GM19372 (cell line): Measurements from ENCODE around the gene EEF1E1.
"Not testable (repeated sequence)": the region's sequence is repeated elsewhere in the genome, so short reads cannot be mapped to it uniquely, and the experiment has no call there.

Experiments
- ATAC-seq: cut with Tn5 transposase; IDR thresholded peaks from one replicate; pipeline ENCODE4 v1.9.1; 2021; ENCODE audit warnings: mild to moderate bottlenecking, low read depth, moderate library complexity; ENCODE audit not compliant: unreplicated experiment

EEF1E1 gene

DNA sequence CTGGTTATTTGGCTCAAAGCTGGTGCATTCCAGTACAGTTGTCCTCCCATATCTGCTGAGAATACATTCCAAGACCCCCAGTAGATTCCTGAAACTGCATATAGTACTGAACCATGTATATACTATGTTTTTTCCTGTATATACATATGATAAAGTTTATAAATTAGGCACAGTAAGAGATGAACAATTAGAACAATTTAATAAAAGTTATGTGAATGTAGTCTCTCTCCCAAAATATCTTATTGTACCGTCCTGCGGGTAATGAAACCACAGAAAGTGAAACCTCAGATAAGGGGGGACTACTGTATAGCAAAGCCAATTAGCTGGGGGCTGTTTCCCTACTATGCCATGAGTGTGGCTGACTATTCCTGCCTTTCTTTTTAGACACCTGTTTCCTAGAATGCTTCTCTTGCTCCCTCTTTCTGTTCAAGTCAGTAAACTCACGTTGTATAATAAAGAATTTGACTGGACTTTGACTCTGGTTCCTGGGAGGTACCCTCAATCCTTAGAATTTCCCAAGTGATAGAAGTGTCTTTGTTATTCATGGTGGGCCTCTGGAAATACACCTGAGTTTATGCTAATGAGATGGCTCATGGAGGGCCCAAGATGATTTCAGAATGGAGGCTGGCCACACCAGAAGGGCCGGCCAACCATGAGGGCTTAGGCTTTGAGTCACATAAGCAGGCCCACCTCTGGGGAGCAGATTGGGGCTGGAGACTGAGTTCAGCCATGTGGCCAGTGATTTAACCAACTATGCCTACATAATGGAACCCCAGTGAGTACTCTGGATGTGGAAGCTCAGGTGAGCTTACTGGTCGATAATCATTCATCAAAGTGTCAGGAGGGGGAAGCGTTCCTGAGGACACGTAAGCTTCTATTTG is 37.5 kb downstream of the EEF1E1 start:
- ATAC-seq = no peak

DNA sequence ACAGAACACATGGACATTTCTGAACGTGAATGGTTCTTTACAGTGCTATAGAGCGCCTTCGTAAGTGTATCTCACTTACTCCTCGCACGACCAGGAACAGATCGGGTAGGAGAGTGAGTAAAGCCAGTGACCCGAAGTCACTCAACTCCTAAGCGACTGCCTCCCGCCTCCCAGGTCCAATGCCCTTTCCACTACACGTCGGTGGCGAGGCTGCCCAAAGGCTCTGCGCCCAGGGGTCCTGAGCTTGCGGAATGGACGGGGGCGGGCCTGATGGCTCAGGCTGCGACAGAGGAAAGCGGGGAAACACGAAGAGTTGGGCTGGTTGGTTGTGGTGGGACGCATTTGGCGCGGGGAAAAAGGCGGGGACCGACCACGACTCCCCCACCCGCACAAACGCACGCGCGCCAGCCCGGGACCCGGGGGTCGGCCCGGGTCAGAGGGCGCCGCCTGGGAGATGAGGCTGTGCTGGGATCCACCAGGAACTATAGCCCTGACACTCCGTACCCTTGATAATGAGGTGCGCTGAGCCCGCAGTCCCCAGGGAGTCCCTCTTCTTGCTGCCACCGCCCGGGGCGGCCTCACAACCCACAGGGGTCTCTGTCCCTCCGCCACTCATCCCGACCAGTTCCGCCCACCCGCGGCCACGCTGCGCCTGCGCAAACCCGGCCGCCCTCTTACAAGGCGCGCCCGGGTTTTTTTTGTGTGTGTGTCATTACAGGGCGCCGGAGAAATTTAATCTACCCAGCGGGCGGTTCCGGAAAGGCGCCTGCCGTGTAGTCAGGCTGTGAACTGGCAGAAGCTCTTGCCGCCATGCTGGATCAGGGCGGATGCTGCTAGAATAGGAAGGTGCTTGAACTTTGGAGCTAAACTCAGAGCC is 38.3 kb downstream of the EEF1E1 start, which contains the start of gene BLOC1S5:
Gene BLOC1S5 (minus strand): TSS at position 629 of the 877 bp plus-strand sequence. CDS start 13 bp downstream, at position 616.
- peak; percentile 80 for ATAC-seq

DNA sequence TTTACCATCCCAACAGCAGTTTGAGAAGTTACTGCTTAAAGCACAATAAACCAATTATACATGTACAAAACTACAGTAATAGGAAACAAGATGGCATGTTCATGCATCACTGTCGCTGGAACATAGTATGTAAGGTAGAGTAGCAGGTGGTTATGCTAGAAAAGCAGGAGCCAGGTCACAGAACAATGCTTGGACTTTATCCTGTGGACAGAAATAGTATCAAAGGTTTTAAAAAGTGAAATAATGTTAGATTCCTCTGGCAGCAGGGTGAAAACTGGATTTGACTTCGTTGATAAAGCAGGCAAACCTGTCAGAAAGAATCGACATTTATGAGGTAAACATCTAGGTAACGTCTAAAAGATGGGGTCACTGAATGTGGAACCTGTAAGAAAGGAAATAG is 40.6 kb downstream of the EEF1E1 start:
- no peak for ATAC-seq

DNA sequence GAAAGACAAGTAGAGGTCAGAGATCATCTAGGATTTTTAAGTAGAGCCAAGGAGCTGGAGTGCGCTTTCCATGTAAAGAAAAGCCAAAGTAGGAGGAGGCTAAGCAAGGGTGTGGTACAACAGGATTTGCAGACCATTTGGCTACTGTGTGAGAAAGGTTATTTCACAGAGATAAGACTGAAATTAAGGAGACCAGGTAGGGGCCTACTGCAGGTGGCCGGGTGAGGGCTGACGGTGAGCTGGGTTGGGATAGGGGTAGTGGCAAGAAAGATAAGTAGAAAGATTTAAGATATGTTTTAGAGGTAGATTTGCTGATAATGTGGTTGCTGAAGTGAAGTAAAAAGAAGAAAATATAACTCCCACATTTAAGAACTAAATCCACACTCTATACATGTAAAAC is 42.0 kb downstream of the EEF1E1 start:
- ATAC-seq = no peak

DNA sequence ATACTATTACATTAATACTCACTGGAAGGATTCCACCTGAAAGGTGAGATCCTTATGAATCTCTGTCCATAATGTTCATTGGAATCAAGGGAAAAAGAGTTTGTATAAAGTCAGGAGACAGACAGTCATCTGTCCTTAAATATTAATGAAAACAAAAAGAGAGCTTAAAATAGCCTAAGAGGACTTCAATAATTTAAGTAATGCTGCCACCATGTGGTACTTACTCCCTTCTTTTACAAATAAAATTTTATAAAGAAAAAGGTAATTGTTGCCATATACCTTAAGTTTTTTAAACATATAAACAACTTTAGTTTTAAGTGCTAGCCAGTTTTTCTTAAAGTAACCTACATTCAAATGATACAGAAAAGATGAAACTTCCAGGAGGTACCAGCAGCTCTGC is 43.2 kb downstream of the EEF1E1 start:
- no peak for ATAC-seq

DNA sequence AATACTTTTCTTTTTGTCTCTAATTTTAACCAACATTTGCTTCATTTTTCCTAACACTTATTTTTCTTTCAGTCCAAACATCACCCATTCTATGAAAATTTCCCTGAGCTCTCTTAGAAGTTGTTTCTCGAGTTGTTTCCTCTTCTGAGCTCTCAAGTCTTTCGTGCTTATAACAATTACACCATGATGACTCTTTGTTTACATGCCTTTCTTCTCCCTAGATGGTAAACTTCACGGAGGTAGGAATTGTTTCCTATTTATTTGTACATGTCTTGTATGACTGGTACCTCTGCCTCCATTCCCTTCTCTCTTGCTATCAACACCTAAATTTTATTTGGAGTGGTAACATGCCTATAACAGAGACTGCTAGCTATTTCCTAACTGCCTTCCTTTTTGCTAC is 44.6 kb downstream of the EEF1E1 start:
- ATAC-seq = no peak

DNA sequence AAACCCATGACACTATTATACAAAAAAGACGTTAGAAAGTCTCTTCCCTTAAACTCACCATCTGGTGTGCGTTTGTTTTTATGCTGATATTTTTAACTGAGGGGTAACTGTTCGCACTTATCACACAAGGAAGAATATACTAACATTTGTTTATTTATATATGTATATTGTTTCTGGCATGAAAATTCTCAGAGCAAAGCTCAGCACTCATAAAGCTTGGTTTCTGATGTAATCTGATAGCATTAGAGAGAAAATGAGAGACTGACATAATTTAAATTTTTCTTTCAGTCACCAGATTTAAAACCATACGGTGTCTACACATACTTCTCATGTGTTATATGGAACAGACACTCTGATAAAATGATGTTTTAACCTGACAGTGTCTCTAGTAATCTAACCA is 45.1 kb downstream of the EEF1E1 start:
- no peak for ATAC-seq

DNA sequence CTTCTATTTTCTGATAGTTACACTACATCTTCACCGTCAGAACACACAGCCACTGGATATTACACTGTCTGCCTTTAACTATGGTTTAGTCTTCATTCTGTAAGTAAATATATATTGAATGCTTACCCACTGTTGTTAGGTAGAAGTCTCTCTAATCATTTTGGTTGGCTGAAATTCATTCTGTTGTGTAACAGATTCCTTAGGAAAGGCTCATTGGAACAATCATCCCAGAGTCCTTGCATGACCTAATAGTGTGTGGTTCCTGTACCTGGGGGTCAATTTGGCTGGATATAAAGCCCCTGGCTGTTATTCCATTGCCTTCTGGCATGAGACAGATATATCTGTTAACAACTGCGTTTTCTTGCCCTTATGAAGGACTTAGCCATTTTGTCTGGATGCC is 48.1 kb downstream of the EEF1E1 start:
- no peak for ATAC-seq

DNA sequence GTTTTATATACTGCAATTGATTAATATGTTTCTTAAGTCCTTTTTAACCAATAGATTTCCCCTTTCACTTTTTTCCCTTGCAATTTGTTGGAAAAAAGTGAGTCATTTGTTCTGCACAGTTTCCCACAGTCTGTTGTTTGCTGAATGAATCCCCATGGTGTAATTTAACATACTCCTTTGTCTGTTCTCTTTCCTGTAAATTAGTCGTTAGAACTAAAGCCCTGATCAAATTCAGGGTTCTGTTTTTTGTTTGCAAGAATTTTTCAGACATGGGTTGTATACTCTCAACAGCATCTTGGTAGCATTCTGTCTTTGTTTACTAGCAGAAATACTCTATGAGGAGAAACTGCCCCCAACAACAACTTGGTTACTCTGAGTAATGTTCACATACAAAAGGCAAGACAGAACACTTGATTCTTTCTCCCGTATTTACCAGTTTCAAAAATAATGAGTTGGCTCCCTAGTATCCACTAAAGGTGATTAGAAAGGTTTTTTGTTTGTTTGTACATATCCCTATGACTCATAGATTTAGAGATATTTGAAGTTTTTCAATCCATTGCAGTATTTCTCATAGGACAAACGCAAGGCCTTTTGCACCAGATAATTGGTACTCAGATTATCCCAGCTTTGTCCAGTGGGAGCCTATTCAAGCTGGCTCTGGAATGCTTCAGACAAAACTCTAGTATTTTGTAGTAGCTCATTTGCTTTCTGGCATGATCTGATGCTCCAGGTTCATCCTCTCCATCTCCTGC is 54.6 kb downstream of the EEF1E1 start:
- no peak for ATAC-seq

DNA sequence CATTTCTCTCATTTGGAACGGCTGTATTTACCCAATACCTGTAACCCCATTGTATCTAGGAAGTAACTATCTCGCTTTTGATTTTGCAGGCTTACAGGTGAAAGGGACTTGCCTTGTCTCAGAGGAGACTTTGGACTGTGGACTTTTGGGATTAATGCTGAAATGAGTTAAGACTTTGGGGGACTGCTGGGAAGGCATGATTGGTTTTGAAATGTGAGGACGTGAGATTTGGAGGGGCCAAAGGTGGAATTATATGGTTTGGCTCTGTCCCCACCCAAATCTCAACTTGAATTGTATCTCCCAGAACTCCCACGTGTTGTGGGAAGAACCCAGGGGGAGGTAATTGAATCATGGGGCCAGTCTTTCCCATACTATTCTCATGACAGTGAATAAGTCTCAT is 56.6 kb downstream of the EEF1E1 start:
- not testable (repeated sequence) for ATAC-seq

DNA sequence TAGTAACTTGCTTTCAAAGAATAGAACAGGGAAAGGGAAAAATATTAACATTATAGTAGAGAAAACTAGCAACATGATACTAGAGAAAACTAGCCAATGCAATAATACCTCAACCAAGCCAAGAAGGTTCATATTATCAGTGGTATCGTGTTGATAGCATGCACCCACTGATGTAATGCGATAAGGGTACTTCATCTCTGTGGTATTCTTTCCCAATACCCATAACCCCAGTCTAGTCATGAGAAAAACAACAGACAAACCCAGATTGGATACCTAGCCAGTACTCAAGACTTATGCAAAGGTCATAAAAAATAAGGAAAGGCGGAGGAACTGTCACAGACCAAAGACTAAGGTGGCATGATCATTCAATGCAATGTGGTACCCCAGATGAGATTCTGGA is 59.1 kb downstream of the EEF1E1 start:
- ATAC-seq = no peak

DNA sequence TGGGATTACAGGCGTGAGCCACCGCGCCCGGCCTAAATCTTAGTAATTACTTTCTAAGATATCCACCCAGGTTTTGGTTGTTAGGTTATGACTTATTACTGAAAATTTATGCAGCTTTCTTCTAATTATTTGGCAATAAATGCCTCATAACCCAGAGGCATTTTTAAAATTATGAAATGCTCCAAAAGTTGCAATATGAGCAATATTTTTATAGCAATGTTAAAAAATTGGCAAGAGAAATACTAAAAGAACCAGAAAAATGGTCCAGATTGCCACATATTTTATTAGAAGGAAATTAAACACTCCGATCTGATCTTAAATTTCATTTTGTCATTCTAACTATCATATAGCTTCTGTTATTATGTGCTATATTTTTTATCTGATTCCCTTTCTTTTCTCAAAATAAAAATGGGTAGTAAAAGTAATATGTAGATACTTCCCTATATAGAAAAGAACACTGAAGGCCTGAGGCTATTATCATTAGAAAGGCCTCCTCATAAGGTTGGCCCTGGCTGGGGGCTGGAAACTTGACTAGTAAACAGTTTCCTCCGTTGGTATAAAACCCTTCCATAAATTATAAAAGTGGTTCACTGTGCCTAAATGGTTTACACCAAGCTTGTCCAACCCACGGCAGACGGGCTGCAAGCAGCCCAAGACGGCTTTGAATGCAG is 60.3 kb downstream of the EEF1E1 start:
- no peak for ATAC-seq

DNA sequence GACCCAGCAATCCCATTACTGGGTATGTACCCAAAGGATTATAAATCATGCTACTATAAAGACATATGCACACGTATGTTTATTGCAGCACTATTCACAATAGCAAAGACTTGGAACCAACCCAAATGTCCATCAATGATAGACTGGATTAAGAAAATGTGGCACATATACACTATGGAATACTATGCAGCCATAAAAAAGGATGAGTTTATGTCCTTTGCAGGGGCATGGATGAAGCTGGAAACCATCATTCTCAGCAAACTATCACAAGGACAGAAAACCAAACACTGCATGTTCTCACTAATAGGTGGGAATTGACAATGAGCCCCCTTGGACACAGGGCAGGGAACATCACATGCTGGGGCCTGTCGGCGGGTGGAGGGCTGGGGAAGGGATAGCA is 68.2 kb downstream of the EEF1E1 start:
- not testable (repeated sequence) for ATAC-seq

DNA sequence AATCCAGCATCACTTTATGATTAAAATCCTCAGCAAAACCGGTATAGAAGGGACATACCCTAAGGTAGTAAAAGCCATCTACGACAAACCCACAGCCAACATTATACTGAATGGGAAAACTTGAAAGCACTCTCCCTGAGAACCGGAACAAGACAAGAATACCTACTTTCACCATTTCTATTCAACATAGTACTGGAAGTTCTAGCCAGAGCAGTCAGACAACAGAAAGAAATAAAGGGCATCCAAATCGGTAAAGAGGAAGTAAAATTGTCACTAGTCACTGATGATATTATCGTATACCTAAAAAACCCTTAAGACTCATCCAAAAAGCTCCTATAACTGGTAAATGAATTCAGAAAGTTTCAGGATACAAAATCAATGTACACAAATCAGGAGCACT is 71.4 kb downstream of the EEF1E1 start:
- no peak for ATAC-seq
